Measurements from ENCODE around the gene PAK3. TPM values are rescaled to one million over a fixed set of nuclear protein-coding genes. Genes with fewer than 3 reads are reported as not detected.
A peak's percentile ranks its signal among the peaks of the same experiment; 100 is the strongest.

PAK3 gene
- total and polyA plus RNA-seq, 2 of the 8 experiments (the other 6 are each of a cell fraction or from before 2014, with no cell fraction given) = 0.80 to 7.2 TPM

- no peak for TF ChIP-seq CHD7 (IDR thresholded peaks at IDR 0.05; ENCODE audit: insufficient replicate concordance, low read length)
- TF ChIP-seq NANOG (IDR thresholded peaks at IDR 0.05; ENCODE audit: insufficient read depth, low read depth, low read length, poor library complexity, severe bottlenecking) = no peak
- 0 out of 2 replicates have a peak, but pooled peaks have one; percentile 45 for TF ChIP-seq CHD1 (IDR thresholded peaks at IDR 0.05; ENCODE audit: low read depth, low read length)
- TF ChIP-seq SUZ12 (IDR thresholded peaks at IDR 0.05; ENCODE audit: low read length) = no peak
- TF ChIP-seq JUND (IDR thresholded peaks at IDR 0.05; ENCODE audit: low read length) = peak; percentile 67
- TF ChIP-seq KDM5A (IDR thresholded peaks at IDR 0.05; ENCODE audit: low read length) = no peak
- TF ChIP-seq POU5F1 (IDR thresholded peaks at IDR 0.05; ENCODE audit: low read depth, low read length) = no peak
- no peak for TF ChIP-seq TAF7 (optimal IDR thresholded peaks at IDR 0.05; ENCODE audit: borderline replicate concordance, low read depth, low read length)
- no peak for TF ChIP-seq RNF2 (IDR thresholded peaks at IDR 0.05; ENCODE audit: borderline replicate concordance, low read depth, low read length, missing control alignments, poor library complexity, severe bottlenecking)
- 0 out of 2 replicates have a peak, but pooled peaks have one; percentile 27 for TF ChIP-seq SP1 (IDR thresholded peaks at IDR 0.05; ENCODE audit: low read depth, low read length)
- no peak for TF ChIP-seq BCL11A (IDR thresholded peaks at IDR 0.05; ENCODE audit: low read depth in 2 of 2, low read length in 2 of 2)
These were observed 174.3 kb downstream of the PAK3 start, which contains the start of gene CAPN6 (continued) for GRCh38 chrX:111270339-111270738.
